Measurements from ENCODE around the gene PPT2. TPM values are rescaled to one million over a fixed set of nuclear protein-coding genes. Genes with fewer than 3 reads are reported as not detected.

Gene PPT2
- total and polyA plus RNA-seq, 2 of the 8 experiments (the other 6 are each of a cell fraction or from before 2014, with no cell fraction given), result 24.1 to 39.5 TPM

DNA sequence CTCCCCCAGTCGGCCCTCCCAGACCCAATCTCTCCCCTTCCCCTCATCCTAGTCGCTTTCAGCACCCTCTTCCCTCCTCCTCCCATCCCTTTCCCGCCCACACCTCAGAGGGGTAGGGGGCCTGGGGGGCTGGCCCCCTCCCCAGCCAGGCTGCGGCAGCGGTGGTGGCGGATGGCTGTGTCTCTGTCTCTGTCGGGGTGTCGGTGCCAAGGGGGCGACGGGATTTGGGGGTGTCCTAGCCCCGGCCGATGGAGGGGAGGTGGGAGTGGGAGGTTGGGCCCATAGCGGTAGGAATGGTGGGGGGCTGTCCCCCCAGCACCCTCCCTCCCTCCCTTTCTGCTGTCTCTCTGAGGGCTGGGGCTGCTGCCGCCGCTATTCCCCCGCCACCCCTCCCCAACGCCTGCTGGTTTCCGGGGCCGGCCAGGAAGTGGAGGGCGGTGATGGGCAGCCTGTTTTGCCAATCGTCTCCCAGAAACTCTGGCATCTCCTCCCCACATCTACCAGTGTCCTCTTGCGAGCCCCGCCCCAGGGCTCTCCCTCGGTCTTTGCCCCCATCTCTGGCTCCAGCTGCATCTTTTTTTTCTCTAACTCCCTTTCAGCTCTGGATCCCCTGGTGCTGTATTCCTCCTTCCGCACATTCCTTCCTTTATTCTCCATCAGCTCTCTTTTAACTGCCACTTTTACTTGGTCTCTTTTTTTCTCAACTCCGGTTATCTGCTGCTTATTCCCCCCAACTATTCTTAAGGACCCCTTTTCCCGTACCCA, 22.0 kb downstream of the PPT2 start, which contains the start of gene AGPAT1:
Gene AGPAT1, minus strand, starts transcription at position 374 of the 765 bp plus-strand sequence. CDS start 4,588 bp downstream, outside the sequence.
- Histone ChIP-seq H3K14ac (ENCODE audit: insufficient read length) (no peak within 1 kb of the TSS), H4K8ac (ENCODE audit: extremely low read depth, insufficient read depth, low read length) (no peak within 1 kb of the TSS), H3K27ac (ENCODE audit: low read depth, low read length) (peak within 1 kb of the TSS; percentile 95), H4K20me1 (replicated peaks in 1 of 2; ENCODE audit: control insufficient read depth in 1 of 2, insufficient read depth in 2 of 2, low read length in 2 of 2) (peaks cover 5 to 6% of the 10 kb centered on the region in 2 experiments), H2BK15ac (ENCODE audit: low read length) (no peak within 1 kb of the TSS), H3K4me2 (ENCODE audit: insufficient read depth in 1 of 2, low read depth in 2 of 2, low read length in 2 of 2) (peak within 1 kb of the TSS; percentile 99 to 100), H3K18ac (ENCODE audit: extremely low read depth, low read length) (peak within 1 kb of the TSS; percentile 97), H2BK12ac (ENCODE audit: low read depth, low read length) (peak within 1 kb of the TSS; percentile 86; the same call in 1 of the 2 replicates), H3K4ac (replicated peaks; ENCODE audit: insufficient read length, low read depth, low read length) (peak within 1 kb of the TSS; percentile 88), H3K4me1 (replicated peaks in 1 of 4; ENCODE audit: control insufficient read depth in 3 of 4, insufficient read depth in 4 of 4, low read length in 3 of 4) (peaks cover 5 to 21% (median 9%) of the 10 kb centered on the region in 4 experiments; a peak in 6 of 7 replicates), H3K23ac (ENCODE audit: insufficient read length) (no peak within 1 kb of the TSS), H3K56ac (replicated peaks; ENCODE audit: insufficient read length, low read depth, low read length) (peak within 1 kb of the TSS; percentile 34), H4K5ac (ENCODE audit: insufficient read length, low read depth, low read length) (peak within 1 kb of the TSS; percentile 79), H3K79me2 (ENCODE audit: control insufficient read depth in 1 of 2, insufficient read depth in 2 of 2, low read length in 2 of 2) (peaks cover 13 to 50% of the 10 kb centered on the region in 2 experiments), H4K91ac (replicated peaks; ENCODE audit: insufficient read length, low read length) (peak within 1 kb of the TSS; percentile 73), H3K9ac (replicated peaks in 1 of 4; ENCODE audit: extremely low read depth in 1 of 4, low read depth in 3 of 4, low read length in 3 of 4) (peak within 1 kb of the TSS; percentile 84 to 96 (median 88)), H2BK5ac (ENCODE audit: low read depth, low read length) (peak within 1 kb of the TSS; percentile 97), H3K4me3 (ENCODE audit: extremely low read depth in 1 of 4, insufficient read depth in 2 of 4, low read depth in 3 of 4, low read length in 4 of 4) (peak within 1 kb of the TSS; percentile 91 to 99 (median 95)), H2BK120ac (replicated peaks; ENCODE audit: low read depth, low read length) (peak within 1 kb of the TSS; percentile 8), H3K79me1 (ENCODE audit: low read depth, low read length) (peaks cover 9% of the 10 kb centered on the region; the same call in 1 of the 2 replicates), H3K9me3 (ENCODE audit: insufficient read depth in 2 of 2, low read depth in 1 of 2, low read length in 1 of 2) (no peaks in the 10 kb centered on the region), H2AK5ac (ENCODE audit: low read depth, low read length) (peak within 1 kb of the TSS; percentile 91), H2BK20ac (ENCODE audit: low read length) (peak within 1 kb of the TSS; percentile 38; the same call in 1 of the 2 replicates), H3K23me2 (ENCODE audit: low read depth, low read length) (peaks cover 26% of the 10 kb centered on the region), H3K36me3 (ENCODE audit: control insufficient read depth in 2 of 4, insufficient read depth in 4 of 4, low read length in 3 of 4) (peaks cover 0 to 18% (median 7%) of the 10 kb centered on the region in 4 experiments; a peak in 5 of 8 replicates), H3K27me3 (replicated peaks in 1 of 4; ENCODE audit: control insufficient read depth in 3 of 4, extremely low read depth in 1 of 4, insufficient read depth in 3 of 4, low read length in 3 of 4) (no peaks in the 10 kb centered on the region), H2AFZ (ENCODE audit: low read length) (no peak within 1 kb of the TSS)
- WGBS, 2 experiments (ENCODE audit: extremely low coverage in 1 of 2, insufficient coverage in 1 of 2, insufficient read length in 1 of 2, insufficient replicate concordance in 2 of 2, low coverage in 1 of 2, low lambda C conversion rate in 2 of 2, missing lambda C conversion rate in 1 of 2), result 2% methylated on average over 9 of the region's 27 CpGs; no CpG with 5 or more reads in 1 of the 2 experiments
- no peak for FAIRE-seq
- DNase-seq (ENCODE audit: low read depth in 1 of 2, low spot score in 2 of 2), result peak; percentile 87 to 98
- ChIA-PET POLR2A (ENCODE audit: partially characterized antibody) (interaction anchor here (0.7 to 7.9 kb wide), 14 partner anchors 10 to 349 kb away, joined by 3 to 194 read pairs (median 6); partner anchors contain the start of genes ATF6B, EGFL8, FKBPL and GPSM3), CTCF (ENCODE audit: partially characterized antibody) (interaction anchor here (0.8 to 2.4 kb wide), 4 partner anchors 9 to 77 kb away, joined by 3 to 10 read pairs (median 6); no protein-coding TSS in a partner anchor)
- TF ChIP-seq RAD21 (IDR thresholded peaks at IDR 0.05 in 1 of 2, conservative IDR thresholded peaks at IDR 0.05 in 1 of 2; ENCODE audit: low read depth in 2 of 2, low read length in 2 of 2) (no peak), TAF1 (IDR thresholded peaks at IDR 0.05; ENCODE audit: low read depth, low read length) (peak; percentile 66), PHF8 (conservative IDR thresholded peaks at IDR 0.05; ENCODE audit: low read depth, low read length) (peak; percentile 42; the same call in 1 of the 2 replicates), SP2 (IDR thresholded peaks at IDR 0.05; ENCODE audit: low read length) (peak; percentile 60), TCF12 (IDR thresholded peaks at IDR 0.05; ENCODE audit: low read depth, low read length) (0 out of 2 replicates have a peak, but pooled peaks have one; percentile 43), CREB1 (IDR thresholded peaks at IDR 0.05) (peak; percentile 24; the same call in 1 of the 2 replicates), USF2 (IDR thresholded peaks at IDR 0.05; ENCODE audit: low read length) (no peak), CHD2 (IDR thresholded peaks at IDR 0.05; ENCODE audit: low read length) (peak; percentile 74), KDM4A (IDR thresholded peaks at IDR 0.05; ENCODE audit: low read depth, low read length, severe bottlenecking) (no peak), CEBPB (IDR thresholded peaks at IDR 0.05; ENCODE audit: low read depth, low read length) (no peak), SP1 (IDR thresholded peaks at IDR 0.05; ENCODE audit: low read depth, low read length) (peak; percentile 91)

All from H1 (cell line).